ENCODE data around the gene SLC16A1. TPM values are rescaled to one million over a fixed set of nuclear protein-coding genes. Genes with fewer than 3 reads are reported as not detected.

SLC16A1 gene
- polyA plus RNA-seq, 1 of the 3 experiments (the other 2 are of a cell fraction) = 34.2 TPM

- no peak for TF ChIP-seq TCF12 (IDR thresholded peaks at IDR 0.05)
- no peak for TF ChIP-seq MXI1 (IDR thresholded peaks at IDR 0.05; ENCODE audit: low read depth, low read length)
- Histone ChIP-seq H3K9me2 (no peaks in the 10 kb centered on the region), H3K4me3 (ENCODE audit: low read depth in 2 of 2, low read length in 1 of 2) (no peak overlapping the region), H3K9ac (no peak overlapping the region), H3K36me3 (replicated peaks in 1 of 2; ENCODE audit: control insufficient read depth in 1 of 2, insufficient read depth in 2 of 2, low read length in 1 of 2) (no peaks in the 10 kb centered on the region), H4K20me1 (ENCODE audit: insufficient read depth) (no peaks in the 10 kb centered on the region), H3F3A (replicated peaks; ENCODE audit: insufficient read depth) (no peaks in the 10 kb centered on the region), H3K4me1 (ENCODE audit: control insufficient read depth in 1 of 2, insufficient read depth in 2 of 2, low read depth in 1 of 2, low read length in 1 of 2) (peaks cover 0 to 12% of the 10 kb centered on the region in 2 experiments; a peak in 2 of 4 replicates), H3K79me2 (ENCODE audit: insufficient read depth) (no peaks in the 10 kb centered on the region), H3K4me2 (peak overlapping the region; percentile 27; the same call in 1 of the 2 replicates), H3K27ac (ENCODE audit: low read depth in 2 of 2, low read length in 1 of 2) (peak overlapping the region in 1 of 2 experiments; percentile 78; a peak in 2 of 4 replicates), H3K27me3 (ENCODE audit: insufficient read depth) (no peaks in the 10 kb centered on the region), H2AFZ (ENCODE audit: low read depth) (no peak overlapping the region), H3K9me3 (no peaks in the 10 kb centered on the region)
- POLR2A ChIA-PET = no interaction called here
- CTCF ChIA-PET = interaction anchor here (1.1 to 1.9 kb wide), 3 partner anchors 12 to 175 kb away, joined by 3 to 7 read pairs (median 5); no protein-coding TSS in a partner anchor
- DNase-seq = no peak
- WGBS (ENCODE audit: low lambda C conversion rate) = 91% methylated on average over 5 of the region's 5 CpGs
Observed at GRCh38 chr1:112866981-112867380, 89.0 kb downstream of the SLC16A1 start.

DNA sequence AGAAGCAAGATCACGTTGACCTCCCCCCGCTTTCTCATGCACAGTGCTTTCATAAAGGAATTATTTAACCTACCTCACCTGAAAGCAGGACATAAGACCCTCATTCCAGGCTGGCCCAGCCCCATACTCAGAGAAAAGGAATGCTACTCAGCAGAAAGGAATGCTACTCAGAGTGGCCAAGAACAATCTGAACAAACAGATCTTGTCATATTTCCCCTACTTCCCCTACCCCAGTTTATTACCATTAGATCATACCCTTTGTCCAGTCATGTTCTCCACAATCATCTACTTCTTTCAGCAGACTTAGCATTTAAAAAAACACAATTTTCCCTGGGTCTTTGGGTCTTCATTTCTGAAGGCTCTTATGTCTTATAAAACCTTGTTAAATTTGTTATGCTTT is 89.8 kb downstream of the SLC16A1 start:
- Histone ChIP-seq H3K9ac (no peak overlapping the region), H3K9me2 (no peaks in the 10 kb centered on the region), H3K4me1 (ENCODE audit: control insufficient read depth in 1 of 2, insufficient read depth in 2 of 2, low read depth in 1 of 2, low read length in 1 of 2) (peaks cover 0 to 12% of the 10 kb centered on the region in 2 experiments; a peak in 2 of 4 replicates), H3K27me3 (ENCODE audit: insufficient read depth) (no peaks in the 10 kb centered on the region), H3F3A (replicated peaks; ENCODE audit: insufficient read depth) (no peaks in the 10 kb centered on the region), H4K20me1 (ENCODE audit: insufficient read depth) (no peaks in the 10 kb centered on the region), H3K4me2 (0 out of 2 replicates have a peak overlapping the region, but pooled peaks have one; percentile 27), H3K4me3 (ENCODE audit: low read depth in 2 of 2, low read length in 1 of 2) (no peak overlapping the region), H3K79me2 (ENCODE audit: insufficient read depth) (no peaks in the 10 kb centered on the region), H3K27ac (ENCODE audit: low read depth in 2 of 2, low read length in 1 of 2) (peak overlapping the region in 1 of 2 experiments; percentile 78; a peak in 2 of 4 replicates), H3K36me3 (replicated peaks in 1 of 2; ENCODE audit: control insufficient read depth in 1 of 2, insufficient read depth in 2 of 2, low read length in 1 of 2) (no peaks in the 10 kb centered on the region), H2AFZ (ENCODE audit: low read depth) (0 out of 2 replicates have a peak overlapping the region, but pooled peaks have one; percentile 33), H3K9me3 (no peaks in the 10 kb centered on the region)
- CTCF ChIA-PET = interaction anchor here (0.7 kb wide), 1 partner anchor 156 kb away, joined by 3 read pairs; no protein-coding TSS in a partner anchor
- POLR2A ChIA-PET = no interaction called here
- no peak for DNase-seq
- 86% methylated on average over 2 of the region's 2 CpGs for whole genome bisulfite sequencing (ENCODE audit: low lambda C conversion rate)
- TF ChIP-seq JUND (IDR thresholded peaks at IDR 0.05) (peak; percentile 52), SIN3A (IDR thresholded peaks at IDR 0.05; ENCODE audit: borderline replicate concordance, low read depth, low read length) (no peak), ELF1 (IDR thresholded peaks at IDR 0.05) (no peak), FOSL2 (IDR thresholded peaks at IDR 0.05; ENCODE audit: borderline replicate concordance, low read depth) (peak; percentile 44; the same call in 1 of the 2 replicates), TAF1 (IDR thresholded peaks at IDR 0.05; ENCODE audit: borderline replicate concordance, low read depth, low read length) (no peak), EZH2phosphoT487 (IDR thresholded peaks at IDR 0.05; ENCODE audit: borderline replicate concordance, low read depth) (no peak), SMC3 (IDR thresholded peaks at IDR 0.05; ENCODE audit: low read depth, low read length) (no peak), GATA2 (CRISPR knock-in tag; IDR thresholded peaks at IDR 0.05) (no peak), TCF12 (IDR thresholded peaks at IDR 0.05) (peak; percentile 53; the same call in 1 of the 2 replicates), PBX3 (IDR thresholded peaks at IDR 0.05) (no peak), RFX5 (IDR thresholded peaks at IDR 0.05; ENCODE audit: low read length) (no peak), RCOR1 (IDR thresholded peaks at IDR 0.05; ENCODE audit: low read length) (no peak), REST (IDR thresholded peaks at IDR 0.05; ENCODE audit: low read depth, low read length) (no peak)
- TF ChIP-seq, protein P1, sequence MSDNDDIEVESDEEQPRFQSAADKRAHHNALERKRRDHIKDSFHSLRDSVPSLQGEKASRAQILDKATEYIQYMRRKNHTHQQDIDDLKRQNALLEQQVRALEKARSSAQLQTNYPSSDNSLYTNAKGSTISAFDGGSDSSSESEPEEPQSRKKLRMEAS (IDR thresholded peaks at IDR 0.05; ENCODE audit: low read depth) = no peak
- TF ChIP-seq, protein P2, sequence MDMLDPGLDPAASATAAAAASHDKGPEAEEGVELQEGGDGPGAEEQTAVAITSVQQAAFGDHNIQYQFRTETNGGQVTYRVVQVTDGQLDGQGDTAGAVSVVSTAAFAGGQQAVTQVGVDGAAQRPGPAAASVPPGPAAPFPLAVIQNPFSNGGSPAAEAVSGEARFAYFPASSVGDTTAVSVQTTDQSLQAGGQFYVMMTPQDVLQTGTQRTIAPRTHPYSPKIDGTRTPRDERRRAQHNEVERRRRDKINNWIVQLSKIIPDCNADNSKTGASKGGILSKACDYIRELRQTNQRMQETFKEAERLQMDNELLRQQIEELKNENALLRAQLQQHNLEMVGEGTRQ (IDR thresholded peaks at IDR 0.05; ENCODE audit: borderline replicate concordance, low read depth, low read length) = no peak
- TF ChIP-seq, protein P3, sequence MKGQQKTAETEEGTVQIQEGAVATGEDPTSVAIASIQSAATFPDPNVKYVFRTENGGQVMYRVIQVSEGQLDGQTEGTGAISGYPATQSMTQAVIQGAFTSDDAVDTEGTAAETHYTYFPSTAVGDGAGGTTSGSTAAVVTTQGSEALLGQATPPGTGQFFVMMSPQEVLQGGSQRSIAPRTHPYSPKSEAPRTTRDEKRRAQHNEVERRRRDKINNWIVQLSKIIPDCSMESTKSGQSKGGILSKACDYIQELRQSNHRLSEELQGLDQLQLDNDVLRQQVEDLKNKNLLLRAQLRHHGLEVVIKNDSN (IDR thresholded peaks at IDR 0.05; ENCODE audit: borderline replicate concordance, low read depth) = no peak
- TF ChIP-seq, protein P4, sequence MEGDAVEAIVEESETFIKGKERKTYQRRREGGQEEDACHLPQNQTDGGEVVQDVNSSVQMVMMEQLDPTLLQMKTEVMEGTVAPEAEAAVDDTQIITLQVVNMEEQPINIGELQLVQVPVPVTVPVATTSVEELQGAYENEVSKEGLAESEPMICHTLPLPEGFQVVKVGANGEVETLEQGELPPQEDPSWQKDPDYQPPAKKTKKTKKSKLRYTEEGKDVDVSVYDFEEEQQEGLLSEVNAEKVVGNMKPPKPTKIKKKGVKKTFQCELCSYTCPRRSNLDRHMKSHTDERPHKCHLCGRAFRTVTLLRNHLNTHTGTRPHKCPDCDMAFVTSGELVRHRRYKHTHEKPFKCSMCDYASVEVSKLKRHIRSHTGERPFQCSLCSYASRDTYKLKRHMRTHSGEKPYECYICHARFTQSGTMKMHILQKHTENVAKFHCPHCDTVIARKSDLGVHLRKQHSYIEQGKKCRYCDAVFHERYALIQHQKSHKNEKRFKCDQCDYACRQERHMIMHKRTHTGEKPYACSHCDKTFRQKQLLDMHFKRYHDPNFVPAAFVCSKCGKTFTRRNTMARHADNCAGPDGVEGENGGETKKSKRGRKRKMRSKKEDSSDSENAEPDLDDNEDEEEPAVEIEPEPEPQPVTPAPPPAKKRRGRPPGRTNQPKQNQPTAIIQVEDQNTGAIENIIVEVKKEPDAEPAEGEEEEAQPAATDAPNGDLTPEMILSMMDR (IDR thresholded peaks at IDR 0.05) = no peak
